GM12801 (cell line): ENCODE results near the gene APOBEC3G.

Source experiments
- CTCF ChIP-seq: IDR thresholded peaks from one replicate; pipeline ENCODE4 v1.5.1; 2011; ENCODE audit warnings: control low read depth; ENCODE audit not compliant: insufficient read length; ENCODE audit errors: extremely low read depth

APOBEC3G gene

GRCh38 chr22:39136317-39136716 is 59.2 kb downstream of the APOBEC3G start:
- TF ChIP-seq CTCF, result no peak
